Keratinocyte (primary cell): ENCODE results near the gene TMEM54. TPM values are rescaled to one million over a fixed set of nuclear protein-coding genes. Genes with fewer than 3 reads are reported as not detected.

Experiments used
- DNase-seq: peaks from one replicate; pipeline ENCODE4 v3.0.0-alpha.2; 2011; ENCODE audit warnings: low read depth, missing footprints, low spot score
- FAIRE-seq: peaks from 2 replicates; lab custom pipeline; 2011; peaks lifted over from hg19 to GRCh38; lab: Jason Lieb, UNC
- H2AFZ ChIP-seq: 2 replicates; pipeline ENCODE4 v1.6.0; 2012; ENCODE audit warnings: low read length, control low read depth, inconsistent platforms; ENCODE audit not compliant: control insufficient read depth
- H3K27ac ChIP-seq: 2 replicates; pipeline ENCODE4 v1.5.1; 2011; ENCODE audit warnings: low read length; ENCODE audit not compliant: control insufficient read depth, insufficient read depth
- H3K27me3 ChIP-seq: 3 replicates; pipeline ENCODE4 v1.6.0; 2011; ENCODE audit warnings: low read length; ENCODE audit not compliant: control insufficient read depth, insufficient read depth; ENCODE audit errors: extremely low read depth
- H3K36me3 ChIP-seq, 2 experiments: 2 replicates in 1 of 2; 3 replicates in 1 of 2; pipeline ENCODE4 v1.5.1; 2011; ENCODE audit warnings: low read length in 2 of 2, mild to moderate bottlenecking in 1 of 2; ENCODE audit not compliant: control insufficient read depth in 2 of 2, insufficient read depth in 2 of 2; ENCODE audit errors: extremely low read depth in 1 of 2
- H3K4me1 ChIP-seq: 3 replicates; pipeline ENCODE4 v1.5.1; 2011; ENCODE audit warnings: low read length; ENCODE audit not compliant: control insufficient read depth, insufficient read depth; ENCODE audit errors: extremely low read depth
- H3K4me2 ChIP-seq: 3 replicates; pipeline ENCODE4 v1.6.0; 2011; ENCODE audit warnings: low read depth, low read length; ENCODE audit not compliant: control insufficient read depth, insufficient read depth; ENCODE audit errors: extremely low read depth
- H3K4me3 ChIP-seq, 3 experiments: fragments of 200-600 bp in 1 of 3; sonication (generic) in 1 of 3; 2 replicates in 2 of 3; 3 replicates in 1 of 3; pipeline ENCODE4 v1.5.1; 2011 to 2016; ENCODE audit warnings: low read length in 3 of 3, mild to moderate bottlenecking in 3 of 3, control low read depth in 2 of 3, inconsistent platforms in 1 of 3, low read depth in 1 of 3, mixed read lengths in 1 of 3, mixed run types in 1 of 3, moderate library complexity in 1 of 3; ENCODE audit not compliant: control insufficient read depth in 2 of 3, insufficient read depth in 2 of 3; ENCODE audit errors: extremely low read depth in 1 of 3
- H3K79me2 ChIP-seq: 2 replicates; pipeline ENCODE4 v1.6.0; 2012; ENCODE audit warnings: low read length; ENCODE audit not compliant: control insufficient read depth, insufficient read depth
- H3K9ac ChIP-seq: 3 replicates; pipeline ENCODE4 v1.6.0; 2011; ENCODE audit warnings: low read length; ENCODE audit not compliant: control insufficient read depth, insufficient read depth; ENCODE audit errors: extremely low read depth
- H3K9me1 ChIP-seq: 3 replicates; pipeline ENCODE4 v1.6.0; 2011; ENCODE audit warnings: low read length; ENCODE audit not compliant: control insufficient read depth, insufficient read depth; ENCODE audit errors: extremely low read depth
- H3K9me3 ChIP-seq: 2 replicates; pipeline ENCODE4 v1.5.1; 2012; ENCODE audit warnings: low read depth, low read length; ENCODE audit not compliant: control insufficient read depth
- H4K20me1 ChIP-seq: 3 replicates; pipeline ENCODE4 v1.6.0; 2011; ENCODE audit warnings: low read length; ENCODE audit not compliant: control insufficient read depth, insufficient read depth; ENCODE audit errors: extremely low read depth
- CTCF ChIP-seq, 3 experiments: IDR thresholded peaks in 1 of 3; conservative IDR thresholded peaks in 1 of 3; optimal IDR thresholded peaks in 1 of 3; 2 replicates in 2 of 3; 3 replicates in 1 of 3; pipeline versions ENCODE3 to v1.5.1; 2011; ENCODE audit warnings: low read length in 3 of 3, mild to moderate bottlenecking in 3 of 3, moderate library complexity in 2 of 3, control low read depth in 1 of 3, inconsistent platforms in 1 of 3; ENCODE audit not compliant: insufficient read depth in 2 of 3; ENCODE audit errors: extremely low read depth in 1 of 3
- EZH2 ChIP-seq: IDR thresholded peaks from one replicate; pipeline ENCODE4 v1.6.1; 2012; ENCODE audit warnings: inconsistent platforms, mild to moderate bottlenecking, low read length, moderate library complexity
- dilution Hi-C: fragments of 300-500 bp; cut with MboI; formaldehyde crosslinking; loops from one replicate; pipeline ENCODE4 v1.7.0; 2020; ENCODE audit warnings: low sequenced_read_pairs; ENCODE audit not compliant: extremely low pct_ligation_motif_present
- polyA plus RNA-seq, 5 experiments: library from polyadenylated mRNA; depleted of rRNA in 3 of 5; stranded (reverse) in 3 of 5; stranded (forward) in 1 of 5; unstranded in 1 of 5; fragments of >200 nt; gene quantifications; 1 replicate in 1 of 5; 2 replicates in 3 of 5; 3 replicates in 1 of 5; pipeline versions ENCODE4 v1.2.1 to v1.2.3, GENCODE V29; 2011 to 2012; ENCODE audit warnings: missing spikeins in 2 of 5, low read depth in 1 of 5, low replicate concordance in 1 of 5

TMEM54 gene
- polyA plus RNA-seq, 1 donor (not counting 4 experiments of a cell fraction or from before 2014, with no cell fraction given), result 59.4 TPM

DNA sequence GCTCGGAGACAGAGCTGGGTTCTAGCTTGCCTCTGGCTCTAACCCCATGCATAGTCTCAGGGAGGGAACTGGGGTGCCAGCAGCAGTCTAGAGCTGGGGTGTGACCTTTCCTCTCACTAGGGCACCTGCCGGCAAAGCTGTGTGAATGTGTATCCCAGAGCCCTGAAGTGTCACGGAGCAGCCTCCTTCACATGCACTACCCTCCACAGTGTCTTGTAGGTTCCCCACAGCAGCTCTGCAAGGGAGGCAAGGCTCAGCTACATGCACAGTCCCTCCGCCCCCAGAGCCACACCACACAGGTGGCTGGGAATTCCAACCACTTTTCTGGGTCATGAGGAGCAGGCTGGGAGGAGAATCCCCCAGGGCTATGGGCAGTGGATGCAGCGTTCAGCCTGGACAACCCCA, 22.6 kb downstream of the TMEM54 start:
- dilution Hi-C loops, result no loop called here
- H4K20me1 ChIP-seq, result no peaks in the 10 kb centered on the region
- no peaks in the 10 kb centered on the region for H3K27me3 ChIP-seq
- DNase-seq (no peak), FAIRE-seq (no peak)
- H3K79me2 ChIP-seq, result no peaks in the 10 kb centered on the region
- H2AFZ ChIP-seq, result no peak overlapping the region
- H3K9me1 ChIP-seq, result no peaks in the 10 kb centered on the region
- no peaks in the 10 kb centered on the region for H3K4me1 ChIP-seq
- no peak overlapping the region for H3K27ac ChIP-seq
- TF ChIP-seq EZH2 (no peak), CTCF (optimal IDR thresholded peaks at IDR 0.05 in 1 of 3, IDR thresholded peaks at IDR 0.05 in 1 of 3, conservative IDR thresholded peaks at IDR 0.05 in 1 of 3; ENCODE audit: extremely low read depth in 1 of 3, insufficient read depth in 2 of 3, low read length in 3 of 3) (no peak)
- H3K4me3 ChIP-seq, result no peak overlapping the region
- no peak overlapping the region for H3K9ac ChIP-seq
- H3K4me2 ChIP-seq, result no peak overlapping the region
- H3K36me3 ChIP-seq, result no peaks in the 10 kb centered on the region
- H3K9me3 ChIP-seq, result no peaks in the 10 kb centered on the region

GRCh38 chr1:32878183-32878582, 23.0 kb downstream of the TMEM54 start:
- TF ChIP-seq CTCF (optimal IDR thresholded peaks at IDR 0.05 in 1 of 3, IDR thresholded peaks at IDR 0.05 in 1 of 3, conservative IDR thresholded peaks at IDR 0.05 in 1 of 3; ENCODE audit: extremely low read depth in 1 of 3, insufficient read depth in 2 of 3, low read length in 3 of 3) (no peak), EZH2 (no peak)
- no peak overlapping the region for H3K4me2 ChIP-seq
- no peaks in the 10 kb centered on the region for H3K9me3 ChIP-seq
- no peaks in the 10 kb centered on the region for H3K27me3 ChIP-seq
- no peaks in the 10 kb centered on the region for H4K20me1 ChIP-seq
- FAIRE-seq (peak; percentile 94), DNase-seq (peak; percentile 32)
- H3K36me3 ChIP-seq, result no peaks in the 10 kb centered on the region
- dilution Hi-C loops, result no loop called here
- no peak overlapping the region for H3K4me3 ChIP-seq
- H3K9ac ChIP-seq, result no peak overlapping the region
- no peaks in the 10 kb centered on the region for H3K79me2 ChIP-seq
- no peak overlapping the region for H3K27ac ChIP-seq
- H2AFZ ChIP-seq, result no peak overlapping the region
- H3K4me1 ChIP-seq, result no peaks in the 10 kb centered on the region
- no peaks in the 10 kb centered on the region for H3K9me1 ChIP-seq
